ENCODE measurements around the gene SMARCA2.

The SMARCA2 gene

DNA sequence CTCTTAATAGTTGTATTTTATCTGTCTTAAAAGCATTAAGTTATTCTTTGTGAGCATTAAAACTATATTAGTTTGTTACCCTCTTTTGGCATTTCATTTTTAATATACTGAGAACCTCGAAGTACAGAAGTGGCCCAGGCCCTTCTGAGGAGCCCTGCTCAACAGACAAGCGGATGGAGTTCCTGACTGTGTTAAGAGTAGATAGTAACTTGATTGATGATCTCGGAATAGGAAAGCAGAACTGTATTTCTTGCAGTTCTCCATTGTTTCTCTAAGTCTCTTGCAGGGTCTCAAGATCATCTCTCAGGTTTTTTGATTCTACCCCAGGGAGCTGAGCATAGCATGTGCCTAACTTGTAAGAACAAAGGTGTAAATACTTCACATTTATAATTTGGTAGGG lies 139.6 kb downstream of the SMARCA2 start:
- no peak for DNase-seq (ENCODE audit: extremely low spot score)
- POLR2A ChIA-PET = no interaction called here
- CTCF ChIA-PET = no interaction called here
- TF ChIP-seq ELF4 (IDR thresholded peaks at IDR 0.05) (no peak), TARDBP (IDR thresholded peaks at IDR 0.05) (no peak), ARNT (IDR thresholded peaks at IDR 0.05) (no peak), BHLHE40 (IDR thresholded peaks at IDR 0.05; ENCODE audit: borderline replicate concordance) (no peak), CTBP1 (IDR thresholded peaks at IDR 0.05; ENCODE audit: borderline replicate concordance) (no peak), SP1 (IDR thresholded peaks at IDR 0.05) (no peak), ZNF384 (IDR thresholded peaks at IDR 0.05) (no peak)
- TF ChIP-seq, protein P1, sequence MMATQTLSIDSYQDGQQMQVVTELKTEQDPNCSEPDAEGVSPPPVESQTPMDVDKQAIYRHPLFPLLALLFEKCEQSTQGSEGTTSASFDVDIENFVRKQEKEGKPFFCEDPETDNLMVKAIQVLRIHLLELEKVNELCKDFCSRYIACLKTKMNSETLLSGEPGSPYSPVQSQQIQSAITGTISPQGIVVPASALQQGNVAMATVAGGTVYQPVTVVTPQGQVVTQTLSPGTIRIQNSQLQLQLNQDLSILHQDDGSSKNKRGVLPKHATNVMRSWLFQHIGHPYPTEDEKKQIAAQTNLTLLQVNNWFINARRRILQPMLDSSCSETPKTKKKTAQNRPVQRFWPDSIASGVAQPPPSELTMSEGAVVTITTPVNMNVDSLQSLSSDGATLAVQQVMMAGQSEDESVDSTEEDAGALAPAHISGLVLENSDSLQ (IDR thresholded peaks at IDR 0.05) = no peak

DNA sequence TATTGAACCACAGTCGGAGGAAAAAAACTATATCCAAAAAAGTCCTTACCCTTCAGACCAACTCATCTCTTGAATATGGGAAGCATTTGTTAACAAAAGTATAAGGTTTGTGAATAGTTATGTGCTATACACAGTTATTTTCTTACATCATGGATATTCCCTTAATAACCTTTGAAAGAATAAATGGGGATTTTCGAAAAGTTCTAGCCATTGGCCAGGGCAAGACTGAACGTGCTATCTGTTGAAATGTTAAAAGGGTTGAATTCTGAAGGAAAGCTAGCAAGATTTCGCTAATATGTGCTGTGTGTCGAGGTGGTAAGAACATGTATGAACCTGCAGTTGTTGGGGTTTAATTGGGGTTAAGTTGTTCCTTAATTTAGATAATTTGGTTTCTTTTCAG lies 140.8 kb downstream of the SMARCA2 start:
- CTCF ChIA-PET = no interaction called here
- POLR2A ChIA-PET = no interaction called here
- no peak for DNase-seq (ENCODE audit: extremely low spot score)
- TF ChIP-seq ZNF384 (IDR thresholded peaks at IDR 0.05) (no peak), CTBP1 (IDR thresholded peaks at IDR 0.05; ENCODE audit: borderline replicate concordance) (no peak), FOXA1 (IDR thresholded peaks at IDR 0.05) (no peak), SUZ12 (IDR thresholded peaks at IDR 0.05) (no peak), NFRKB (IDR thresholded peaks at IDR 0.05) (no peak), FOXM1 (IDR thresholded peaks at IDR 0.05; ENCODE audit: borderline replicate concordance) (no peak), BHLHE40 (IDR thresholded peaks at IDR 0.05; ENCODE audit: borderline replicate concordance) (no peak), ARNT (IDR thresholded peaks at IDR 0.05) (no peak)

- CTCF ChIA-PET = interaction anchor here (0.6 kb wide), 1 partner anchor 125 kb away, joined by 5 read pairs; no protein-coding TSS in a partner anchor
- peak; percentile 57 for TF ChIP-seq L3MBTL2 (conservative IDR thresholded peaks at IDR 0.05)
- TF ChIP-seq SUZ12 (IDR thresholded peaks at IDR 0.05) = no peak
- peak; percentile 22 for DNase-seq (ENCODE audit: extremely low spot score)
- POLR2A ChIA-PET = no interaction called here
Observed at GRCh38 chr9:2157277-2158110, 142.3 kb downstream of the SMARCA2 start.

DNA sequence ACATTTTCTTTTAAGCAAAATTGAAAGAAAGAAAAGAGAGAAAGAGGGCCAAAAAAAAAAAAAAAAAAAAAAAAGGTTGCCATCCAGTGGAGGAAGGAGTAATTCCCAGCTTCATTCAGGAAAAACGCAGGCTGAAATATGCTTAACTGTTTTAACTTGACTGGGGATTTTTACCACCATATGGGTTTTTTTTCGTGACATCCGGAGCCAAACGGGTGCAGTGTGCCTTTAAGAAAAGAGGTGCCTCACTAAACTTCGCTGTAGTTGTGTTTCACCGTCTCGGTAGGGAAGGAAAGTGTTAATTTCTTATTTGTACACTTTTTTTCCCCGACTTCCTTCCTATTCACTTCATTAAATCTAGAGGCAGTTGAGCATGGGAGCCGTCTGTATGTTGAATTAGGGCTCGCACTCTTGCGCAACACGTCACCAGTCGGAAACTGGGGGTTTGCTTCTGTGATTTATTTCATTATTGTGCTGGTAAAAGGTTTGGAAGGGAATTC lies 143.0 kb downstream of the SMARCA2 start:
- ChIA-PET CTCF (interaction anchor here (0.6 kb wide), 1 partner anchor 125 kb away, joined by 5 read pairs; no protein-coding TSS in a partner anchor), POLR2A (no interaction called here)
- peak; percentile 10 for DNase-seq (ENCODE audit: extremely low spot score)
- TF ChIP-seq CTBP1 (IDR thresholded peaks at IDR 0.05; ENCODE audit: borderline replicate concordance) (no peak), ELF4 (IDR thresholded peaks at IDR 0.05) (no peak), FOXM1 (IDR thresholded peaks at IDR 0.05; ENCODE audit: borderline replicate concordance) (no peak), FOXK2 (IDR thresholded peaks at IDR 0.05) (no peak), ZNF384 (IDR thresholded peaks at IDR 0.05) (peak; percentile 15; the same call in 1 of the 2 replicates), SUZ12 (IDR thresholded peaks at IDR 0.05) (no peak), SP1 (IDR thresholded peaks at IDR 0.05) (no peak)
- TF ChIP-seq, protein P1 (IDR thresholded peaks at IDR 0.05) = no peak

DNA sequence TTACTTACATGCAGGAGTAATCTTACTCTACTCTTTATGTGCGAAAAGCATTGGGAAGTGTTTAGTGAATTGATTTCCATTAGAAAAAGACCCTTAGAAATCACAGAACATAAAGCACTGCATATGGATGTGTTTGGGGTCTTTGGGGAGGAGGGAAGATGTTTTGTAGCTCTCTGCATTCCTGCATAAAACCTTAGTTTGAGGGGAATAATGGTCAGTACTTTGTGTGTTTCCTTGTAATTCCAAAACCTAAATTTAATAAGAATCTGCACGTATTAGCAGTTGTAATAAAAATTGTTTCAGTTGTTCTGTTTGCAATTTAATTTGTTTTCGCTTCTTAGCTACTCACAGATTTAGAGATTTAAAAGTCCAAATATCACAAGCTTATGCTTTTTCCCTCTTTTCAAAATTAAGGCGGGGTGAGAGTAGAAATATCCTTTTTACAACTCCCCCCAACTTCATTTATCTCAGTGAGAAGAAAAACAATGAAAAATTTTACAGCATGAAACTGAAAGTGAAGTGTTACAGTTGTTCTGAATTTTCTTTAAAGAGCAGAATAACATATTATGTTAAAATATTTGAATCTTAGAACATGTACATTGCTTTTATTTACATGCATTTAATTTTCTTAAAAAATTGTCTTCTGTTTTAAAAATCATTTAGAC lies 143.8 kb downstream of the SMARCA2 start:
- CTCF ChIA-PET = interaction anchor here (0.6 kb wide), 1 partner anchor 384 kb away, joined by 3 read pairs; no protein-coding TSS in a partner anchor
- no peak for DNase-seq (ENCODE audit: extremely low spot score)
- TF ChIP-seq FOXK2 (IDR thresholded peaks at IDR 0.05) (no peak), ELF4 (IDR thresholded peaks at IDR 0.05) (no peak), TARDBP (IDR thresholded peaks at IDR 0.05) (no peak), LEF1 (IDR thresholded peaks at IDR 0.05; ENCODE audit: borderline replicate concordance) (no peak), ARNT (IDR thresholded peaks at IDR 0.05) (no peak), NFRKB (IDR thresholded peaks at IDR 0.05) (no peak), BHLHE40 (IDR thresholded peaks at IDR 0.05; ENCODE audit: borderline replicate concordance) (no peak), CTBP1 (IDR thresholded peaks at IDR 0.05; ENCODE audit: borderline replicate concordance) (no peak), L3MBTL2 (conservative IDR thresholded peaks at IDR 0.05) (no peak)
- TF ChIP-seq, protein P1 (IDR thresholded peaks at IDR 0.05) = no peak
- POLR2A ChIA-PET = no interaction called here

DNA sequence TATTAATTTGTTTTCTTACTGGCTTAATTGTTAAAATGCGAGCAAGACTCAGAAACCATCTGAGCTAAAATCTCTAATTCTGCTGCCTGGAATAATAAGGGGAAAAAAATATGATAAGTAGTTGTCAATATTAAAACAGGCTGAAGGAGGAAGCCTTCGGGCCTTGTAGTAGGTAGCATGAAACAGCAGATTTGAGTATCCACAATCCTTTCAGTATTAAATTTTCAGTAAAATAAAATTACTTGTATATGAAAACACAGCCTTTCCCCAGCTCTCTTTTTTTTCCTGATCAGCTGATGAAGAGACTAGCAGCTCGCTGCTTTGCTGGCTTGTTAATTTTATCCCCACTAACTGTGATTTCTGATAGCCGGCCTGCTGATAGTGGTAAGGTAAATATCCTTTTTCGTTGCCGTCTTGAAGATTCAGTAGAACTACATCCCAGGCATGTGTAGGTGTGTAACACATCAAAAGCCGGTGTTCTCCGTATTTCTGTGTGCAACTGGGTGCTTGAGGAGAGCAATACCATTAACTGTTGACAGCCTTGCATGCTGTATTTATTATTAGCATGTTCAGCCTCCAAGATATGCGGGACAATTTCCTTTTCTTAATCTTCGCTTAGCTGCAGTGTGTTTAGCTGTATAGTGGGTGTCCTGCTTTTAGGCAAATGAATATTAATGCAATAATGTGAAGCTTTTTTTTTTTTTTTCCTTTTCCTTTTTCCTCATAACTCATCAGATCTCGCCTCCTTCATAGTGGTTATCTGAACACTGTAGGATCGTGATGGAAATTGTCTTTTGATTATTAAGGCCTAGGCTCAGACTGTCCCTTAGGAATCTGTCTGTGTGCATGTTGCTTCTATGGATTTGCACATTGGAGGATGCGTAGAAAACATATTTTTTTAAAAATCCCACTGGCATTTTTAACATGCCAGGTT lies 144.6 kb downstream of the SMARCA2 start:
- no peak for DNase-seq (ENCODE audit: extremely low spot score)
- CTCF ChIA-PET = interaction anchor here (0.5 to 0.6 kb wide), 2 partner anchors 27 to 385 kb away, joined by 3 read pairs; no protein-coding TSS in a partner anchor
- TF ChIP-seq L3MBTL2 (conservative IDR thresholded peaks at IDR 0.05) (no peak), SUZ12 (IDR thresholded peaks at IDR 0.05) (no peak), ZNF384 (IDR thresholded peaks at IDR 0.05) (no peak), SP1 (IDR thresholded peaks at IDR 0.05) (no peak), NFRKB (IDR thresholded peaks at IDR 0.05) (no peak), TARDBP (IDR thresholded peaks at IDR 0.05) (no peak), LEF1 (IDR thresholded peaks at IDR 0.05; ENCODE audit: borderline replicate concordance) (no peak), CTBP1 (IDR thresholded peaks at IDR 0.05; ENCODE audit: borderline replicate concordance) (no peak), ARNT (IDR thresholded peaks at IDR 0.05) (no peak), BHLHE40 (IDR thresholded peaks at IDR 0.05; ENCODE audit: borderline replicate concordance) (no peak), FOXA1 (IDR thresholded peaks at IDR 0.05) (no peak)
- TF ChIP-seq, protein P1 (IDR thresholded peaks at IDR 0.05) = no peak
- POLR2A ChIA-PET = no interaction called here

Data from HEK293T (cell line).